GM23338 (cell line): ENCODE results near the gene HHAT. TPM values are rescaled to one million over a fixed set of nuclear protein-coding genes. Genes with fewer than 3 reads are reported as not detected.

Experiments
- ATAC-seq: fragments of 200-7000 bp; cut with Tn5 transposase; 3 replicates; pipeline ENCODE4 v1.9.1; 2020
- DNase-seq: peaks from one replicate; pipeline ENCODE4 v3.0.0-alpha.2; 2015; ENCODE audit warnings: low spot score
- H2AFZ ChIP-seq: fragments of 200-600 bp; sonication (generic); 2 replicates; pipeline ENCODE4 v1.8.0; 2016; ENCODE audit warnings: antibody characterized with exemption, mild to moderate bottlenecking, moderate library complexity
- H3F3A ChIP-seq: fragments of 200-600 bp; sonication (generic); replicated peaks from 2 replicates; pipeline ENCODE4 v1.8.0; 2017; ENCODE audit warnings: antibody characterized with exemption, mixed run types, low read depth
- H3K27ac ChIP-seq: fragments of 200-600 bp; sonication (generic); 2 replicates; pipeline ENCODE4 v1.6.1; 2016; ENCODE audit warnings: low read depth
- H3K27me3 ChIP-seq: fragments of 200-600 bp; sonication (generic); 2 replicates; pipeline ENCODE4 v1.8.0; 2016; ENCODE audit warnings: mild to moderate bottlenecking, mixed run types, moderate library complexity; ENCODE audit not compliant: insufficient read depth
- H3K36me3 ChIP-seq: fragments of 200-600 bp; sonication (generic); 2 replicates; pipeline ENCODE4 v1.8.0; 2016; ENCODE audit warnings: mild to moderate bottlenecking; ENCODE audit not compliant: insufficient read depth
- H3K4me1 ChIP-seq: fragments of 200-600 bp; sonication (generic); 2 replicates; pipeline ENCODE4 v1.8.0; 2016; ENCODE audit warnings: mild to moderate bottlenecking, moderate library complexity; ENCODE audit not compliant: insufficient read depth
- H3K4me2 ChIP-seq: fragments of 200-600 bp; sonication (generic); 2 replicates; pipeline ENCODE4 v1.7.1; 2017; ENCODE audit warnings: mixed run types
- H3K4me3 ChIP-seq: fragments of 200-600 bp; sonication (generic); 2 replicates; pipeline ENCODE4 v1.6.1; 2016; ENCODE audit warnings: mixed run types
- H3K79me2 ChIP-seq: fragments of 200-600 bp; sonication (generic); replicated peaks from 2 replicates; pipeline ENCODE4 v1.8.0; 2017; ENCODE audit warnings: mild to moderate bottlenecking; ENCODE audit not compliant: insufficient read depth
- H3K9me2 ChIP-seq: fragments of 200-600 bp; sonication (generic); 2 replicates; pipeline ENCODE4 v1.8.0; 2017; ENCODE audit not compliant: insufficient read depth
- H4K20me1 ChIP-seq: fragments of 200-600 bp; sonication (generic); replicated peaks from 2 replicates; pipeline ENCODE4 v1.8.0; 2017; ENCODE audit warnings: mild to moderate bottlenecking; ENCODE audit not compliant: insufficient read depth
- H3K27ac Mint-ChIP-seq: 2 replicates; pipeline ENCODE4 v1.8.0; 2020; ENCODE audit warnings: inconsistent platforms, mild to moderate bottlenecking, moderate library complexity, mixed read lengths
- H3K27me3 Mint-ChIP-seq: 3 replicates; pipeline ENCODE4 v1.8.0; 2022; ENCODE audit warnings: low read depth, mild to moderate bottlenecking, moderate library complexity, mixed read lengths, inconsistent platforms; ENCODE audit not compliant: insufficient read depth, poor library complexity
- H3K36me3 Mint-ChIP-seq: 3 replicates; pipeline ENCODE4 v1.8.0; 2021; ENCODE audit warnings: low read depth, mild to moderate bottlenecking, inconsistent platforms, moderate library complexity, mixed read lengths
- H3K4me1 Mint-ChIP-seq: 3 replicates; pipeline ENCODE4 v1.8.0; 2020; ENCODE audit warnings: mild to moderate bottlenecking, inconsistent platforms, mixed read lengths
- H3K4me3 Mint-ChIP-seq: 3 replicates; pipeline ENCODE4 v1.8.0; 2021; ENCODE audit warnings: moderate library complexity, mild to moderate bottlenecking, inconsistent platforms, mixed read lengths
- H3K9me3 Mint-ChIP-seq: 3 replicates; pipeline ENCODE4 v1.8.0; 2020; ENCODE audit warnings: moderate library complexity, mild to moderate bottlenecking, inconsistent platforms, mixed read lengths
- CREB1 ChIP-seq: fragments of 250-450 bp; sonication (Bioruptor Pico); IDR thresholded peaks from 2 replicates; pipeline ENCODE4 v1.5.0; 2020; ENCODE audit warnings: low read depth, mild to moderate bottlenecking, moderate library complexity
- EZH2phosphoT487 ChIP-seq: fragments of 200-600 bp; sonication (generic); IDR thresholded peaks from one replicate; pipeline ENCODE4 v1.8.1; 2018; ENCODE audit warnings: antibody characterized with exemption; ENCODE audit not compliant: unreplicated experiment
- JUNB ChIP-seq: IDR thresholded peaks from one replicate; pipeline ENCODE4 v1.6.1; 2016; ENCODE audit warnings: antibody characterized with exemption; ENCODE audit not compliant: unreplicated experiment
- STAT1 ChIP-seq: IDR thresholded peaks from one replicate; pipeline ENCODE4 v1.6.1; 2016; ENCODE audit warnings: antibody characterized with exemption; ENCODE audit not compliant: unreplicated experiment
- ZNF331 ChIP-seq: fragments of 250-450 bp; sonication (Bioruptor Pico); IDR thresholded peaks from 2 replicates; pipeline ENCODE4 v1.5.0; 2020; ENCODE audit warnings: low read depth, mild to moderate bottlenecking, moderate library complexity
- ZNF462 ChIP-seq: fragments of 250-450 bp; sonication (Bioruptor Pico); IDR thresholded peaks from 2 replicates; pipeline ENCODE4 v1.5.0; 2020; ENCODE audit warnings: mild to moderate bottlenecking, moderate library complexity
- polyA plus RNA-seq: library from polyadenylated mRNA; unstranded; fragments of >200 nt; fragmentation: Nextera tagmentation; extraction: Ambion mirVana; gene quantifications from 2 replicates; pipeline ENCODE4 v1.2.1, GENCODE V29; 2016
- total RNA-seq: library from RNA; depleted of rRNA; stranded (reverse); fragments of >200 nt; shearing (Covaris generic); gene quantifications from 2 replicates; pipeline ENCODE4 v1.2.3, GENCODE V29; 2014
- TF ChIP-seq, protein P1 (sequence below): IDR thresholded peaks from 2 replicates; pipeline ENCODE4 v1.6.1; 2016; ENCODE audit warnings: antibody characterized with exemption

The HHAT gene
- total and polyA plus RNA-seq, 2 experiments from 2014 or later = 0.11 to 0.66 TPM

DNA sequence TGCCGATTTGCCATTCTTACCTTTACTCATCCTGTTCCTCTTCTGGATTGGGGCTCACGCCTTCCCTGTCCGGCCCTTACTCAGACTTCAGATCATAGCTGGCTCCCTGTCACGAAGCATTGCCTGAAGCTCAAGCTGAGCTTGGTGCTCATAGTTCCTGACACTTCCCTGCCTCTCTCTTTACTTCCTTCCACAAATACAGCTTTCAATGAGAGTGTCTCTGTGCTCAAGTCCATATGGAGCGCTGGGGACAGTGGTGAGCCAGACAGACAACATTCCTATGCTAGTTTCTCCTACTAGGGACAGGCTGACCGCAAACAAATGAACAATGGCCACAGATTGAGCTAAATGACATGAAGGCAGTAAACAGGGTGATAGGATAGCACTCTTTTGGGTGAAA, 38.1 kb downstream of the HHAT start (continued):
- TF ChIP-seq ZNF462 (CRISPR knock-in tag) (no peak), STAT1 (no peak), JUNB (no peak), CREB1 (CRISPR knock-in tag) (no peak)
- TF ChIP-seq, protein P1, sequence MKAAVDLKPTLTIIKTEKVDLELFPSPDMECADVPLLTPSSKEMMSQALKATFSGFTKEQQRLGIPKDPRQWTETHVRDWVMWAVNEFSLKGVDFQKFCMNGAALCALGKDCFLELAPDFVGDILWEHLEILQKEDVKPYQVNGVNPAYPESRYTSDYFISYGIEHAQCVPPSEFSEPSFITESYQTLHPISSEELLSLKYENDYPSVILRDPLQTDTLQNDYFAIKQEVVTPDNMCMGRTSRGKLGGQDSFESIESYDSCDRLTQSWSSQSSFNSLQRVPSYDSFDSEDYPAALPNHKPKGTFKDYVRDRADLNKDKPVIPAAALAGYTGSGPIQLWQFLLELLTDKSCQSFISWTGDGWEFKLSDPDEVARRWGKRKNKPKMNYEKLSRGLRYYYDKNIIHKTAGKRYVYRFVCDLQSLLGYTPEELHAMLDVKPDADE = no peak

DNA sequence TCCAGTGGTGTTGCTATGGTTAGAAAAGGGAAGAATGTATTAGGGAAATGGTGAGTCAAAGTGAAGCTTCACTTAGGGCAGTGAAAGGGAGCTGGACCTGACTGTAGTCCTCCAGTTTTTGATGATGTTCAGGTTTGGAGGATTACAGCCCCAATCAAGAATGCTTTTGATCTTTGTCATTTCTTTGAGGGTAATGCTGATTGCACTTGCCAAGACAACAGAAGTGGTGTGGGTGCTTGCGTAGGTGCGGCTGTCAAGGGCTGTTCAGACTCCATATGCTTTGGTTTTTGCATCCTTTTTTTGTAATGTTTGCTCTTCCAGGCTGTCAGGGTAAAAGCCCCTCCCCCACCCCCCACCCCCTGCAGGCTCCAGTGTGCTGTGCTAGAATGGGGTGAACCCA, 38.9 kb downstream of the HHAT start:
- no peak for ATAC-seq
- Histone ChIP-seq H3K4me3 (no peak overlapping the region), H3K9me2 (no peaks in the 10 kb centered on the region), H4K20me1 (no peaks in the 10 kb centered on the region), H3K79me2 (no peaks in the 10 kb centered on the region), H3F3A (no peaks in the 10 kb centered on the region), H3K27ac (no peak overlapping the region), H3K36me3 (no peaks in the 10 kb centered on the region), H2AFZ (no peak overlapping the region), H3K27me3 (peaks cover 4% of the 10 kb centered on the region; the same call in 1 of the 2 replicates), H3K4me2 (peak overlapping the region; percentile 15; the same call in 1 of the 2 replicates), H3K4me1 (peaks cover 34% of the 10 kb centered on the region)
- H3K27me3 Mint-ChIP-seq = peaks cover 8% of the 10 kb centered on the region
- H3K27ac Mint-ChIP-seq = no peak overlapping the region
- H3K9me3 Mint-ChIP-seq = no peaks in the 10 kb centered on the region
- H3K36me3 Mint-ChIP-seq = no peaks in the 10 kb centered on the region
- DNase-seq = no peak
- no peak overlapping the region for H3K4me3 Mint-ChIP-seq
- peaks cover 47% of the 10 kb centered on the region for H3K4me1 Mint-ChIP-seq
- no peak for TF ChIP-seq JUNB
- TF ChIP-seq ZNF462 (CRISPR knock-in tag) = no peak
- no peak for TF ChIP-seq ZNF331 (CRISPR knock-in tag)
- no peak for TF ChIP-seq EZH2phosphoT487
